Measurements from ENCODE around the gene CD80.
"Not testable (repeated sequence)": the region's sequence is repeated elsewhere in the genome, so short reads cannot be mapped to it uniquely, and the experiment has no call there.

The CD80 gene

DNA sequence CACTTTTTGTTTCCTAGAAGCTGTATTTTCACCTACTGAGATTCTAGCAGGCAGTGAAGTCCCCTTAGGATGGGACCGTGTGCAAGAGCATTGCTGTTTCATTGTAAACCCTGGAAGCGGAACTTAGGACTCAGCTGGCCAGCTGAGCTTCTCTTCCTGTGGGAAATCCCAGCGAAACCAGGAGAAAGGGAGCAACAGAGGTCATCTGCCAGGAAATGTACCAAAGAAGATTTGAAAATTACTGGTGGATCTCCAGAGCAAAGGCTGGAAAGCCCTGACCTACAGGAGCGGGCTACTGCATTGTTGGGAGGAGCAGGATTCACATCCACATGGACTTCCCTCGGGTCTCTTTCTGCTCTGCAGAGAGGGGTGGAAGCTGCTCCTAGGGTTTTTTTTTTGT, 12.3 kb upstream of the CD80 start:
- H3K27ac Mint-ChIP-seq (ENCODE audit: low read depth) = no peak overlapping the region
- no peaks in the 10 kb centered on the region for H3K4me1 Mint-ChIP-seq
- no peaks in the 10 kb centered on the region for H3K9me3 Mint-ChIP-seq
- H3K36me3 Mint-ChIP-seq (ENCODE audit: insufficient read depth) = no peaks in the 10 kb centered on the region
- ATAC-seq (replicated peaks; ENCODE audit: extremely low read depth, poor library complexity, severe bottlenecking) = no peak
- no peak for DNase-seq (ENCODE audit: low spot score in 2 of 2)
- H3K27me3 Mint-ChIP-seq = peaks cover 14% of the 10 kb centered on the region
- H3K4me3 Mint-ChIP-seq = no peak overlapping the region

DNA sequence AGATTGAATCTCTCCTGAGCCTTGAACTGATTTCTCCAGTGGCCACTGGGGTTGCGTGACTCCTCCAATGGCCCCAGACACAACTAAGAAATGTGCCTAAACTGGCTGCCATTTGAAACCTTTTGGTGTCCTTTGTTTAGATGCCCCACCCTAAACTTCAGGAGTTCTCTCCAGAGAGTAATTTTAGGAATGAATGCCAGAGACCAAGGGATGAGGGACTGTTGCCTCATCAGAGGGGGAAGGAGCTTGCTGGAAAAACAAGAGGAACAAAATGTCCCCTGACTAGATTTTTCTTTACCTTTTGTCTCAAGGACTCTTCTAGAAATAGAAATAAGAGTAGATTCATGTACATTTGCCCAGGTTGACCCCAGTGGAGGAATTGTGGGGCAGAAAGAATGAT, 11.8 kb upstream of the CD80 start:
- no peaks in the 10 kb centered on the region for H3K36me3 Mint-ChIP-seq (ENCODE audit: insufficient read depth)
- no peaks in the 10 kb centered on the region for H3K4me1 Mint-ChIP-seq
- no peak for DNase-seq (ENCODE audit: low spot score in 2 of 2)
- H3K27me3 Mint-ChIP-seq = peaks cover 14% of the 10 kb centered on the region
- no peak overlapping the region for H3K4me3 Mint-ChIP-seq
- ATAC-seq (replicated peaks; ENCODE audit: extremely low read depth, poor library complexity, severe bottlenecking) = no peak
- H3K27ac Mint-ChIP-seq (ENCODE audit: low read depth) = no peak overlapping the region
- no peaks in the 10 kb centered on the region for H3K9me3 Mint-ChIP-seq

DNA sequence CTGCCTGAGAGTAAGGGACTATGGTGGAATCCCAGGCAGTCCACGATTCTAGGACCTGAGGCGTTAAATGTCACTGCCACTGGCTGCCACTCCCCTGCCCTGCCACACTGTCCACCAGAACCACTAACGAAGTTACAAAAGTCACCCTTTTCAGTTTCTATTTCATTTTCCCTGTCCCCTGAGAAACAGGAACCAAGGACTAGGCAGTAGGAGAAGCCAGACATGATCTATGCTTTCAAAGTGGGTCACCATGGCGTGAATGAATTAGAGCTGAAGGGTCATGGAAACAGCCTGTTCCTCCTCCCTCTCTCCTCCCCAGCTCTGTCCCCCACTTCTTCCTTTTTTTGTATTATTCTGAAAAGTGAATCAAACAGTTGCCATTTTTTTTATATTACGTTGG, 10.8 kb upstream of the CD80 start:
- H3K36me3 Mint-ChIP-seq (ENCODE audit: insufficient read depth) = no peaks in the 10 kb centered on the region
- DNase-seq (ENCODE audit: low spot score in 2 of 2) (no peak), ATAC-seq (replicated peaks; ENCODE audit: extremely low read depth, poor library complexity, severe bottlenecking) (no peak)
- no peaks in the 10 kb centered on the region for H3K9me3 Mint-ChIP-seq
- no peak overlapping the region for H3K27ac Mint-ChIP-seq (ENCODE audit: low read depth)
- no peak overlapping the region for H3K4me3 Mint-ChIP-seq
- H3K4me1 Mint-ChIP-seq = no peaks in the 10 kb centered on the region
- peaks cover 14% of the 10 kb centered on the region for H3K27me3 Mint-ChIP-seq

DNA sequence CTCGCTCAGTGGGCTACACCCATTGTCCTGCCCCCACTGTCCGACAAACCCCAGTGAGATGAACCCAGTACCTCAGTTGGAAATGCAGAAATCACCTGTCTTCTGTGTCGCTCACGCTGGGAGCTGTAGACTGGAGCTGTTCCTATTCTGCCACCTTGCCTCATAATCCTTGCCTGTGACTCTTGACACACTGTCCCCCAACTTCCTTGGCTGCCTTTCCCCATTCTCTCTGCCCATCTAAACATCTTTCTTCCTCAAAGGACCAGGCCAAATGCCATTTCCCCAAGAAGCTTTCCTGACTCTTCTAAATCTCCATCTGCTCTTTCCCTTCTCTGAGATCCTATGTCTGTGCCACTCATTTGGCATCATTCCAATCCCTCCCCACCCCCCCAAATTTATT, 9.7 kb upstream of the CD80 start:
- Mint-ChIP-seq H3K4me1 (no peaks in the 10 kb centered on the region), H3K36me3 (ENCODE audit: insufficient read depth) (no peaks in the 10 kb centered on the region), H3K9me3 (no peaks in the 10 kb centered on the region), H3K4me3 (no peak overlapping the region), H3K27me3 (peaks cover 14% of the 10 kb centered on the region), H3K27ac (ENCODE audit: low read depth) (no peak overlapping the region)
- DNase-seq (ENCODE audit: low spot score in 2 of 2) (no peak), ATAC-seq (replicated peaks; ENCODE audit: extremely low read depth, poor library complexity, severe bottlenecking) (no peak)

DNA sequence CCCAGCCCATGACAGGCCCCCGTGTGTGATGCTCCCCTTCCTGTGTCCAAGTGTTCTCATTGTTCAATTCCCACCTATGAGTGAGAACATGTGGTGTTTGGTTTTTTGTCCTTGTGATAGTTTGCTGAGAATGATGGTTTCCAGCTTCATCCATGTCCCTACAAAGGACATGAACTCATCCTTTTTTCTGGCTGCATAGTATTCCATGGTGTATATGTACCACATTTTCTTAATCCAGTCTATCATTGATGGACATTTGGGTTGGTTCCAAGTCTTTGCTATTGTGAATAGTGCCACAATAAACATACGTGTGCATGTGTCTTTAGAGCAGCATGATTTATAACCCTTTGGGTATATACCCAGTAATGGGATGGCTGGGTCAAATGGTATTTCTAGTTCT, 3.9 kb upstream of the CD80 start:
- not testable (repeated sequence) for H3K27ac Mint-ChIP-seq (ENCODE audit: low read depth); ATAC-seq (replicated peaks; ENCODE audit: extremely low read depth, poor library complexity, severe bottlenecking); H3K4me3 Mint-ChIP-seq; H3K9me3 Mint-ChIP-seq; H3K4me1 Mint-ChIP-seq; H3K36me3 Mint-ChIP-seq (ENCODE audit: insufficient read depth); DNase-seq (ENCODE audit: low spot score in 2 of 2)
- peaks cover 14% of the 10 kb centered on the region for H3K27me3 Mint-ChIP-seq

DNA sequence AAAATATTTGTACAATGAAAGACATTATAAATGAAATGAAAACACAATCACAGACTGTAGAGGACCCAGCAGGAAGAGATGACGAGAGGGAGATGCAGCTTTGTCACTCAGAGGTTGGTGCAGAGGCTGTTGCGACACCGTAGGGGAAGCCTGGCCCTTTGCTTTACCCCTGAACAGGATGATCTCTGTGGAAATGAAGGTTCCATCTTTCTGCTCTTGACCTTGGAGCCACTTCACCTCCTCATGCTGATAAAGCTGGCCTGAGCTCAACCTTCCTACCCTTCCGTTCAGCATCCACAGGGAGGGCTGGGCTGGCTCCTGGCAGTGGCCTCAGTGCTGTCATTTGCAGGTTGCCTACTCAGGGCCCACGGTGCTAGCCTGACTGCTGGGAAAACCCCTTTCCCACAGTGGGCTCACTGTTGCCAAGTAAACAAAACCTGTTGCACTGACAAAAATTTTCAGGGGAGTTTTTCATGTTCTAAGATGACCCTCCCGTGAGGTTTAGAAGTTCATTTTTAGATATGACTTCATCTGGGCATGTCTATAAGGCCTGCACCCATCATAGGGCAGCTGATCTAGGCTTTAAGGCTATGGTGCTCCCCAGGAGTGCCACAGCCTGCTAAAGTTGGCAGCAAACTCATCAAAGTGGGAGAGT, 3.0 kb upstream of the CD80 start:
- H3K27ac Mint-ChIP-seq (ENCODE audit: low read depth) = peak overlapping the region; percentile 89
- DNase-seq (ENCODE audit: low spot score in 2 of 2) (peak in 1 of 2 donors; percentile 37), ATAC-seq (replicated peaks; ENCODE audit: extremely low read depth, poor library complexity, severe bottlenecking) (peak; percentile 76)
- no peak overlapping the region for H3K4me3 Mint-ChIP-seq
- no peaks in the 10 kb centered on the region for H3K9me3 Mint-ChIP-seq
- peaks cover 7% of the 10 kb centered on the region for H3K36me3 Mint-ChIP-seq (ENCODE audit: insufficient read depth)
- H3K27me3 Mint-ChIP-seq = peaks cover 5% of the 10 kb centered on the region
- peaks cover 6% of the 10 kb centered on the region for H3K4me1 Mint-ChIP-seq

DNA sequence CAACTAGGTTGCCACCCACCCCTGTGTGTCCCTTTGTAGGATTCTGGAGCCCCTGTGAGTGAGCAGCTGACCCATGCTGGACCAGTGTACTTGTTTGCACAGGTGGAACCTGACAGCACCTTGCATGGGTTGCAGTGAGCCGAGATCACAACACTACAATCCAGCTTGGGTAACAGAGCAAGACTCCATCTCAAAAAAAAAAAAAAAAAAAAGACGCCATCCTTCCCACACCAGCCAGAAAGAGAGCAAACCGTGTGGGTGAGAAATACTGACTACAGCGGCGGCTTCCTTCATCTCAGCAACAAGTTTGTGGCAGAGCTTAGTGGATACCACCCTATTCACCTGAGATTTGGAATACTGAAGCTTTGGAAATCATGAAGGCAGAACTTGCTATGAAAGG, 746 bp upstream of the CD80 start:
- DNase-seq (ENCODE audit: low spot score in 2 of 2) (no peak), ATAC-seq (replicated peaks; ENCODE audit: extremely low read depth, poor library complexity, severe bottlenecking) (no peak)
- H3K27ac Mint-ChIP-seq (ENCODE audit: low read depth) = no peak overlapping the region
- peaks cover 7% of the 10 kb centered on the region for H3K36me3 Mint-ChIP-seq (ENCODE audit: insufficient read depth)
- H3K4me3 Mint-ChIP-seq = no peak overlapping the region
- no peaks in the 10 kb centered on the region for H3K9me3 Mint-ChIP-seq
- H3K4me1 Mint-ChIP-seq = peaks cover 6% of the 10 kb centered on the region
- no peaks in the 10 kb centered on the region for H3K27me3 Mint-ChIP-seq

DNA sequence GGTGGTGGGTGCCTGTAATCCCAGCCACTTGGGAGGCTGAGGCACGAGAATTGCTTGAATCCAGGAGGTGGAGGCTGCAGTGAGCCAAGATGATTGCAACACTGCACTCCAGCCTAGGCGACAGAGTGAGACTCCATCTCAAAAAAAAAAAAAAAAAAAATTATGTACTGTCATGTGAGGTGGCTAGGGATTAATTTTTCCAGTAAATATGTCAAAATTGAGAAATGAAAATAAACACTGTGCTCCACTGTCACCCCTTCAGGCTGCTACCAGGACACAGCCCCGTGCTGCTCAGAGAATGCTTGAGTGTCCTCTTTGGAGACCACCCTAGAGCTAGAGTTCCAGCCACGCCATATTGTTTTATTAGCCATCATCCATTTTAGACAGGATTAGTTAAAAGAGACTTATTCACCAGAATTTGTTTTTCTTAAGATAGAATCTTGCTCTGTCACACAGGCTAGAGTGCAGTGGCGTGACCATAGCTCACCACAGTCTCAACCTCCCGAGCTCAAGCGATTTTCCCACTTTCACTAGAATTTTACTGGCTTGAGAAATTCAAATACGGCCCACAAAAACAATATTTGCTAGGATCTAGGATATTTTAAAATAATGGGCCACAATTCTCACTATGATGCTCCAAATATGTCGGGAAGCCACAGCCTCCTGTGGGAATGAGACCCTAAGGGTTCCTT, 642 bp downstream of the CD80 start:
- peak overlapping the region; percentile 27 for H3K4me3 Mint-ChIP-seq
- peaks cover 5% of the 10 kb centered on the region for H3K36me3 Mint-ChIP-seq (ENCODE audit: insufficient read depth)
- H3K9me3 Mint-ChIP-seq = no peaks in the 10 kb centered on the region
- no peak overlapping the region for H3K27ac Mint-ChIP-seq (ENCODE audit: low read depth)
- DNase-seq (ENCODE audit: low spot score in 2 of 2) = no peak
- no peak for ATAC-seq (replicated peaks; ENCODE audit: extremely low read depth, poor library complexity, severe bottlenecking)
- H3K27me3 Mint-ChIP-seq = no peaks in the 10 kb centered on the region
- H3K4me1 Mint-ChIP-seq = peaks cover 6% of the 10 kb centered on the region

DNA sequence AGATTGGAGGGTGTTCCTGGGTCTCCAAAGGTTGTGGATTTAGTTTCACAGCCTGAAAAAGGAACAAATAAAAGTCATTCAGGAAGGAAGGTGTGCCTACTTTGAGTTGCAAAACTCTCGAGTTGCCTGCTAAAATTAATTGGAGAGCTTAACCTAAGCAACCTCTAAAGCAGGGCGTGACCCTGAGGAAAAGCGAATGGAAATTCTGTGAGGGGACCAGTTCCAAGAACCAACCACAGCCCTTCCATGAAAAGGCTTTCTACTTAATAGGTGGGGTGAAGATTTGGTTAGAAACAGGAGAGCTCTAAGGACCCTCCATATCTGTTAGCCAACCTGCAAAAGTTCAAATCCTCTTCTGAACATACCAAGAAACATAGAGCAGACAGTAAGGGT, 1.5 kb downstream of the CD80 start:
- Mint-ChIP-seq H3K9me3 (no peaks in the 10 kb centered on the region), H3K36me3 (ENCODE audit: insufficient read depth) (peaks cover 4% of the 10 kb centered on the region), H3K4me3 (no peak overlapping the region), H3K4me1 (peaks cover 6% of the 10 kb centered on the region), H3K27ac (ENCODE audit: low read depth) (no peak overlapping the region), H3K27me3 (no peaks in the 10 kb centered on the region)
- ATAC-seq (replicated peaks; ENCODE audit: extremely low read depth, poor library complexity, severe bottlenecking) = no peak
- no peak for DNase-seq (ENCODE audit: low spot score in 2 of 2)

DNA sequence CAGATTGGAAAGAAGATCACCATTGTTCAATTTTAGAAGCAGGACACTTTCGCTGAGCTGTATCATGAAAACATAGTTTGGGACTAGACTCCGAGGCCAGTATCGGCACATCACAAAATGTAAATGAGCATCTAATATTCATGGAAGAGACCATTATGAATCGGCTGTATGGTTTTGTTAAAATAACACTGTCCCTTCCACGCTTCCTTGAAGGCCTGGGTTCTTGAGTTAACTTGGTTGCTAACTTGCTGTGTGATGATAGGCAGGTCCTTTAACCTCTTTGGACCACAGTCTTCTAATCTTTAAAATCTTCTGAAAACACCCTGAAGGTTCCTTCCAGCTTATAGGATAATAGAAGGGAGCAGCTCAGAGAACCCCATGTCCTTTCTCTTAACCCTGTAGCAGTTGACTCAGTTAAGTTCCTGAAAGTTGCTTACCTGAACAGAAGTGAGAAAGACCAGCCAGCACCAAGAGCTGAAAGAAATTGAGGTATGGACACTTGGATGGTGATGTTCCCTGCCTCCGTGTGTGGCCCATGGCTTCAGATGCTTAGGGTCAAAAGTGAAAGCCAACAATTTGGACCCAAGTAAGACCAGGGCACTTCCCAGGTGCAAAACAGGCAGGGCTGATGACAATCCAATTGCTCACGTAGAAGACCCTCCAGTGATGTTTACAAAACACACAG, 2.1 kb downstream of the CD80 start:
- Mint-ChIP-seq H3K36me3 (ENCODE audit: insufficient read depth) (peaks cover 2% of the 10 kb centered on the region), H3K4me3 (no peak overlapping the region), H3K27ac (ENCODE audit: low read depth) (no peak overlapping the region), H3K4me1 (peaks cover 6% of the 10 kb centered on the region), H3K27me3 (no peaks in the 10 kb centered on the region), H3K9me3 (no peaks in the 10 kb centered on the region)
- DNase-seq (ENCODE audit: low spot score in 2 of 2) (no peak), ATAC-seq (replicated peaks; ENCODE audit: extremely low read depth, poor library complexity, severe bottlenecking) (no peak)

DNA sequence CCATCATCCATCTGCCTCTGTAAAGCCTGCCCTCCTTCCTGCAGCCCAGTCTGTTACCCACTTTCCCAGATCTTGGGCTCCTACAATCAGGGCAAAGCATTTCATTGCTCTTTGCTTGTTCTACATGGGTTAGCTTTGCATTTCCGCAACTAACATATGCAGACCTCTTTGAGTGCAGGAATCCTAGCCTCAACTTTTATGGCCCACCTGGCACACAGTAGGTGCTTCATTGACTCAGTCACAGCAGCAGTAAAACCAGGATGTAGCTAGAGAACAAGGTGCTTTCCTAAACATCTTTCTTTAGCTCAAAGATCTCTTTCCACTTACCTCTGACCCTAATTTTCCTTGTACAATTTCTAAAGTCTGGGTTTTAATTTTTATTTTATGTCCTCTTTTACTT, 3.5 kb downstream of the CD80 start:
- peaks cover 6% of the 10 kb centered on the region for H3K4me1 Mint-ChIP-seq
- no peaks in the 10 kb centered on the region for H3K27me3 Mint-ChIP-seq
- H3K27ac Mint-ChIP-seq (ENCODE audit: low read depth) = no peak overlapping the region
- ATAC-seq (replicated peaks; ENCODE audit: extremely low read depth, poor library complexity, severe bottlenecking) (no peak), DNase-seq (ENCODE audit: low spot score in 2 of 2) (no peak)
- H3K4me3 Mint-ChIP-seq = no peak overlapping the region
- H3K36me3 Mint-ChIP-seq (ENCODE audit: insufficient read depth) = no peaks in the 10 kb centered on the region
- H3K9me3 Mint-ChIP-seq = no peaks in the 10 kb centered on the region

DNA sequence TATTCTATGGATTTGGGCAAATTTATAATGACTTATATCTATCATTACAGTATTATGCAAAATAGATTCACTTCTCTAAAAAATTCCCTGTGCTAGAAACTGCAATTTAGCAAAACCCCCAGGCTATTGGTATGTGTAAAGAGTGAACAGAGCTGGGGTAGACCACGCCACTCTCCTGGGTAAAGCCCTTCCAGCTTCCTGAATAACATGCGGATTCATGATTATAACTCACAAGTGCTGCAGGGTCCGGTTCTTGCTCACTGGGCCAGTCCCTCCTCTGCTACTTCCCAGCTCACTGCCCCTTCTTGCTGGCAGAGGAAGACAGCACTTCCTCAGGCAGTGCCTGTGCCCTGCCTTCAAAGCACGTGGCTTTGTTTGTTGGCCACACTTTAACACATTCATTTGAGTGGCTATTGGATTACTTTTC, 4.1 kb downstream of the CD80 start:
- H3K9me3 Mint-ChIP-seq = no peaks in the 10 kb centered on the region
- H3K4me1 Mint-ChIP-seq = peaks cover 6% of the 10 kb centered on the region
- no peaks in the 10 kb centered on the region for H3K36me3 Mint-ChIP-seq (ENCODE audit: insufficient read depth)
- DNase-seq (ENCODE audit: low spot score in 2 of 2) (no peak), ATAC-seq (replicated peaks; ENCODE audit: extremely low read depth, poor library complexity, severe bottlenecking) (no peak)
- H3K27ac Mint-ChIP-seq (ENCODE audit: low read depth) = no peak overlapping the region
- H3K27me3 Mint-ChIP-seq = no peaks in the 10 kb centered on the region
- H3K4me3 Mint-ChIP-seq = no peak overlapping the region

DNA sequence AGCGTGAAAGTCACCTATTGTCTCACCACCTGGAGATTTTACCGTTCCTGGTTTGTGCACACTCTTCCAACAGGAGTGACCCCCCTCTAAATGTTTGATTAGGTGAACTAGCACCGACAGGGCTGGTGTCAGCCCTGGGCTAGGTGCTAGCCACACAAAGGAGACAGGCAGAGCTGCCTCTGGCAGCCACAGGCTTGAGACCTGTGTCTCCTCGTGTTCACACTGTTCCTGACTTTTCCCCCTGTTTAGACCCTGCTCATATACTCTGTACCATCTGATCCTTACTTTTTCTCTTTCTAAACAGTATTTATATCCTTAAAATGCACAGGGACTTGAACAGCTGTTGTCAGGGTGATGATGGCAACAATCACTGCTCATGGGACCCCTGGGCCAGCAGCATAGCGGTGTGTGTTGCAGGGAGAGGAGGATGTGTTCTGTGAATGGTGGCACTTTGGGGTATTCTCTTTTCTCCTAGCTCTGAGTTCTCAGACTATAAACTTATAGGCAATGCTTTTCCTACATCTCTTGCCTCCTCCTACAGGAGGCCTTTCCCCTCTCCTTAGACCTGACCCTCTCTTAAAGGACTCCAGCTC, 5.5 kb downstream of the CD80 start:
- Mint-ChIP-seq H3K27ac (ENCODE audit: low read depth) (no peak overlapping the region), H3K36me3 (ENCODE audit: insufficient read depth) (no peaks in the 10 kb centered on the region), H3K27me3 (no peaks in the 10 kb centered on the region), H3K4me3 (no peak overlapping the region), H3K9me3 (no peaks in the 10 kb centered on the region), H3K4me1 (no peaks in the 10 kb centered on the region)
- ATAC-seq (replicated peaks; ENCODE audit: extremely low read depth, poor library complexity, severe bottlenecking) (no peak), DNase-seq (ENCODE audit: low spot score in 2 of 2) (no peak)

Measured in central memory CD8-positive, alpha-beta T cell (primary cell).